Astrocyte (in vitro differentiated cells and primary cell): ENCODE data around the gene ALPL. TPM values are rescaled to one million over a fixed set of nuclear protein-coding genes. Genes with fewer than 3 reads are reported as not detected.

Experiments used
- DNase-seq: peaks from one replicate; pipeline ENCODE4 v3.0.0-alpha.2; 2010; ENCODE audit warnings: low read depth
- FAIRE-seq: peaks from 2 replicates; lab custom pipeline; 2011; peaks lifted over from hg19 to GRCh38; lab: Jason Lieb, UNC
- H2AFZ ChIP-seq: 2 replicates; pipeline ENCODE4 v1.6.0; 2012; ENCODE audit warnings: low read depth, low read length, inconsistent platforms
- H3K27ac ChIP-seq: 2 replicates; pipeline ENCODE4 v1.5.1; 2011; ENCODE audit warnings: low read depth, low read length, inconsistent platforms
- H3K27me3 ChIP-seq: 2 replicates; pipeline ENCODE4 v1.6.0; 2011; ENCODE audit warnings: low read length, inconsistent platforms; ENCODE audit not compliant: insufficient read depth
- H3K36me3 ChIP-seq: 2 replicates; pipeline ENCODE4 v1.5.1; 2011; ENCODE audit warnings: low read length, inconsistent platforms; ENCODE audit not compliant: insufficient read depth
- H3K4me1 ChIP-seq: 2 replicates; pipeline ENCODE4 v1.5.1; 2011; ENCODE audit warnings: low read length, inconsistent platforms; ENCODE audit not compliant: insufficient read depth
- H3K4me2 ChIP-seq: 2 replicates; pipeline ENCODE4 v1.6.0; 2012; ENCODE audit warnings: low read length, inconsistent platforms
- H3K4me3 ChIP-seq: 2 replicates; pipeline ENCODE4 v1.5.1; 2011; ENCODE audit warnings: low read depth, mild to moderate bottlenecking, low read length, inconsistent platforms; ENCODE audit not compliant: insufficient read depth
- H3K79me2 ChIP-seq: 2 replicates; pipeline ENCODE4 v1.6.0; 2012; ENCODE audit warnings: mild to moderate bottlenecking, low read length, inconsistent platforms; ENCODE audit not compliant: insufficient read depth
- H3K9ac ChIP-seq: 2 replicates; pipeline ENCODE4 v1.6.0; 2012; ENCODE audit warnings: mild to moderate bottlenecking, low read length, inconsistent platforms
- H3K9me3 ChIP-seq: 2 replicates; pipeline ENCODE4 v1.5.1; 2012; ENCODE audit warnings: low read depth, mild to moderate bottlenecking, low read length, inconsistent platforms; ENCODE audit not compliant: insufficient read depth
- H4K20me1 ChIP-seq: 2 replicates; pipeline ENCODE4 v1.6.0; 2012; ENCODE audit warnings: low read length, inconsistent platforms; ENCODE audit not compliant: insufficient read depth
- H3K27ac Mint-ChIP-seq: one replicate; pipeline ENCODE4 v1.8.0; 2021; ENCODE audit warnings: mild to moderate bottlenecking, mixed read lengths; ENCODE audit not compliant: unreplicated experiment
- H3K27me3 Mint-ChIP-seq: one replicate; pipeline ENCODE4 v1.8.0; 2021; ENCODE audit warnings: low read depth, mixed read lengths; ENCODE audit not compliant: unreplicated experiment
- H3K36me3 Mint-ChIP-seq: one replicate; pipeline ENCODE4 v1.8.0; 2021; ENCODE audit warnings: low read depth, mixed read lengths; ENCODE audit not compliant: unreplicated experiment
- H3K4me1 Mint-ChIP-seq: one replicate; pipeline ENCODE4 v1.8.0; 2021; ENCODE audit warnings: low read depth, mixed read lengths; ENCODE audit not compliant: unreplicated experiment
- H3K4me3 Mint-ChIP-seq: one replicate; pipeline ENCODE4 v1.8.0; 2021; ENCODE audit warnings: mild to moderate bottlenecking, moderate library complexity, mixed read lengths; ENCODE audit not compliant: unreplicated experiment
- H3K9me3 Mint-ChIP-seq: one replicate; pipeline ENCODE4 v1.8.0; 2021; ENCODE audit warnings: mild to moderate bottlenecking, mixed read lengths; ENCODE audit not compliant: unreplicated experiment
- CTCF ChIP-seq: IDR thresholded peaks from 2 replicates; pipeline ENCODE4 v1.5.1; 2011; ENCODE audit warnings: low read depth, mild to moderate bottlenecking, inconsistent platforms, low read length, moderate library complexity; ENCODE audit not compliant: insufficient read depth
- EZH2 ChIP-seq: IDR thresholded peaks from 2 replicates; pipeline ENCODE4 v1.6.1; 2012; ENCODE audit warnings: mild to moderate bottlenecking, low read length, inconsistent platforms; ENCODE audit not compliant: insufficient read depth
- total RNA-seq: library from RNA; stranded (reverse); gene quantifications from 2 replicates; pipeline ENCODE4 v1.2.1, GENCODE V29; 2021

ALPL gene
- total RNA-seq, 1 donor from 2014 or later = 24.3 TPM

GRCh38 chr1:21573971-21574465 is 64.8 kb downstream of the ALPL start:
- Mint-ChIP-seq H3K36me3 (peaks cover 3% of the 10 kb centered on the region), H3K27ac (no peak overlapping the region), H3K4me1 (peaks cover 8% of the 10 kb centered on the region), H3K4me3 (no peak overlapping the region), H3K9me3 (no peaks in the 10 kb centered on the region), H3K27me3 (peaks cover 6% of the 10 kb centered on the region)
- Histone ChIP-seq H4K20me1 (no peaks in the 10 kb centered on the region), H3K27me3 (no peaks in the 10 kb centered on the region), H2AFZ (peak overlapping the region; percentile 70), H3K27ac (no peak overlapping the region), H3K9me3 (peaks cover 5% of the 10 kb centered on the region), H3K4me2 (peak overlapping the region; percentile 40), H3K4me3 (no peak overlapping the region), H3K9ac (peak overlapping the region; percentile 32), H3K79me2 (no peaks in the 10 kb centered on the region), H3K36me3 (no peaks in the 10 kb centered on the region), H3K4me1 (peaks cover 12% of the 10 kb centered on the region)
- FAIRE-seq (peak; percentile 73), DNase-seq (peak; percentile 67)
- TF ChIP-seq CTCF = peak; percentile 56
- no peak for TF ChIP-seq EZH2

GRCh38 chr1:21574466-21575151 is 65.4 kb downstream of the ALPL start:
- H3K27me3 Mint-ChIP-seq = peaks cover 6% of the 10 kb centered on the region
- no peak for TF ChIP-seq CTCF
- no peak for TF ChIP-seq EZH2
- peak overlapping the region; percentile 40 for H3K4me2 ChIP-seq
- H2AFZ ChIP-seq = peak overlapping the region; percentile 70
- peaks cover 11% of the 10 kb centered on the region for H3K4me1 Mint-ChIP-seq
- peaks cover 10% of the 10 kb centered on the region for H3K4me1 ChIP-seq
- H3K36me3 Mint-ChIP-seq = peaks cover 3% of the 10 kb centered on the region
- H3K4me3 Mint-ChIP-seq = no peak overlapping the region
- no peaks in the 10 kb centered on the region for H3K9me3 Mint-ChIP-seq
- H3K4me3 ChIP-seq = no peak overlapping the region
- no peaks in the 10 kb centered on the region for H3K79me2 ChIP-seq
- DNase-seq = no peak
- no peak for FAIRE-seq
- H3K36me3 ChIP-seq = no peaks in the 10 kb centered on the region
- peak overlapping the region; percentile 32 for H3K9ac ChIP-seq
- no peaks in the 10 kb centered on the region for H3K27me3 ChIP-seq
- H4K20me1 ChIP-seq = no peaks in the 10 kb centered on the region
- H3K27ac ChIP-seq = peak overlapping the region; percentile 11
- H3K9me3 ChIP-seq = peaks cover 5% of the 10 kb centered on the region
- H3K27ac Mint-ChIP-seq = no peak overlapping the region
